K562 (cell line): ENCODE results near the gene COL8A2. TPM values are rescaled to one million over a fixed set of nuclear protein-coding genes. Genes with fewer than 3 reads are reported as not detected.
A peak's percentile ranks its signal among the peaks of the same experiment; 100 is the strongest.

Source experiments
- EP300 ChIP-seq: IDR thresholded peaks from 2 replicates; pipeline ENCODE4 v1.6.1; 2012; ENCODE audit warnings: low read length, improper control_type of control experiment
- EP400 ChIP-seq: fragments of 450-650 bp; IDR thresholded peaks from 2 replicates; pipeline ENCODE4 v1.6.1; 2017; ENCODE audit warnings: antibody characterized with exemption, mild to moderate bottlenecking, moderate library complexity
- NCOR1 ChIP-seq: fragments of 450-650 bp; IDR thresholded peaks from 2 replicates; pipeline ENCODE4 v1.6.1; 2016; ENCODE audit warnings: mild to moderate bottlenecking, moderate library complexity
- NONO ChIP-seq, 2 experiments: fragments of 200-400 bp in 1 of 2; fragments of 450-650 bp in 1 of 2; formaldehyde crosslinking in 1 of 2; IDR thresholded peaks; 2 replicates each; pipeline ENCODE4 v1.6.1; 2017; ENCODE audit warnings: low read depth in 2 of 2, mild to moderate bottlenecking in 2 of 2, moderate library complexity in 2 of 2, low read length in 1 of 2
- RBM25 ChIP-seq: fragments of 200-400 bp; formaldehyde crosslinking; IDR thresholded peaks from 2 replicates; pipeline ENCODE4 v1.6.1; 2018; ENCODE audit warnings: low read length, low read depth, moderate library complexity; ENCODE audit not compliant: severe bottlenecking
- SMAD1 ChIP-seq: fragments of 150-350 bp; IDR thresholded peaks from 2 replicates; pipeline ENCODE4 v1.6.1; 2014; ENCODE audit warnings: low read length, low read depth; ENCODE audit not compliant: partially characterized antibody
- ZFP36 ChIP-seq: fragments of 150-350 bp; IDR thresholded peaks from 2 replicates; pipeline ENCODE4 v1.6.1; 2018; ENCODE audit warnings: low read length, low read depth; ENCODE audit not compliant: partially characterized antibody
- ZNF146 ChIP-seq: IDR thresholded peaks from one replicate; pipeline ENCODE4 v1.6.1; 2018; ENCODE audit warnings: missing compliant biosample characterization; ENCODE audit not compliant: unreplicated experiment
- ZNF324 ChIP-seq: fragments of 250-450 bp; sonication (Bioruptor Pico); IDR thresholded peaks from 2 replicates; pipeline ENCODE4 v1.4.0; 2020; ENCODE audit warnings: mild to moderate bottlenecking
- ZNF347 ChIP-seq: fragments of 450-650 bp; formaldehyde crosslinking; IDR thresholded peaks from 2 replicates; pipeline ENCODE4 v1.4.0; 2020; ENCODE audit warnings: low read depth, mild to moderate bottlenecking, moderate library complexity
- ZNF507 ChIP-seq: conservative IDR thresholded peaks from 2 replicates; pipeline ENCODE4 v1.6.1; 2017; ENCODE audit warnings: missing genetic modification characterization, missing compliant biosample characterization
- ZNF699 ChIP-seq: fragments of 250-450 bp; sonication (Bioruptor Pico); IDR thresholded peaks from 2 replicates; pipeline ENCODE4 v1.8.0; 2021; ENCODE audit warnings: mild to moderate bottlenecking, moderate library complexity; ENCODE audit not compliant: insufficient replicate concordance
- polyA plus RNA-seq, 8 experiments: library from polyadenylated mRNA; depleted of rRNA in 4 of 8; stranded (reverse) in 5 of 8; unstranded in 3 of 8; fragments of >200 nt; fragmentation: Nextera tagmentation in 2 of 8; fragmentation: Illumina TruSeq in 1 of 8; extraction: Ambion mirVana in 2 of 8; extraction: Trizol in 1 of 8; gene quantifications; 2 replicates each; pipeline versions ENCODE4 v1.2.1 to v1.2.3, GENCODE V29; 2011 to 2014; ENCODE audit warnings: inconsistent platforms in 1 of 8, missing spikeins in 1 of 8
- total RNA-seq, 7 experiments: library from RNA; depleted of rRNA in 6 of 7; stranded (reverse); fragments of >200 nt in 6 of 7; fragmentation: Illumina TruSeq in 2 of 7; extraction: Trizol in 2 of 7; gene quantifications; 2 replicates each; pipeline versions ENCODE4 v1.2.1 to v1.2.3, GENCODE V29; 2011 to 2021; ENCODE audit warnings: low replicate concordance in 1 of 7
- TF ChIP-seq, protein P1 (sequence below): fragments of 250-450 bp; sonication (Bioruptor Pico); IDR thresholded peaks from 2 replicates; pipeline ENCODE4 v1.6.1; 2021; ENCODE audit warnings: mild to moderate bottlenecking
- TF ChIP-seq, protein P2 (sequence below): fragments of 150-350 bp; conservative IDR thresholded peaks from 2 replicates; pipeline ENCODE4 v1.6.1; 2014; ENCODE audit warnings: low read length
- TF ChIP-seq, protein P3 (sequence below): sonication (generic); formaldehyde crosslinking; IDR thresholded peaks from 2 replicates; pipeline ENCODE4 v1.9.0; 2022; ENCODE audit warnings: mild to moderate bottlenecking, missing genetic modification reagents
- TF ChIP-seq, protein P4 (sequence below): sonication (generic); formaldehyde crosslinking; IDR thresholded peaks from 2 replicates; pipeline ENCODE4 v1.9.0; 2022; ENCODE audit warnings: mild to moderate bottlenecking, missing genetic modification reagents

The COL8A2 gene
- total and polyA plus RNA-seq, 9 of the 15 experiments (the other 6 are each of a cell fraction or from before 2014, with no cell fraction given), result 0.03 to 0.14 (median 0.04) TPM; not detected in 5

DNA sequence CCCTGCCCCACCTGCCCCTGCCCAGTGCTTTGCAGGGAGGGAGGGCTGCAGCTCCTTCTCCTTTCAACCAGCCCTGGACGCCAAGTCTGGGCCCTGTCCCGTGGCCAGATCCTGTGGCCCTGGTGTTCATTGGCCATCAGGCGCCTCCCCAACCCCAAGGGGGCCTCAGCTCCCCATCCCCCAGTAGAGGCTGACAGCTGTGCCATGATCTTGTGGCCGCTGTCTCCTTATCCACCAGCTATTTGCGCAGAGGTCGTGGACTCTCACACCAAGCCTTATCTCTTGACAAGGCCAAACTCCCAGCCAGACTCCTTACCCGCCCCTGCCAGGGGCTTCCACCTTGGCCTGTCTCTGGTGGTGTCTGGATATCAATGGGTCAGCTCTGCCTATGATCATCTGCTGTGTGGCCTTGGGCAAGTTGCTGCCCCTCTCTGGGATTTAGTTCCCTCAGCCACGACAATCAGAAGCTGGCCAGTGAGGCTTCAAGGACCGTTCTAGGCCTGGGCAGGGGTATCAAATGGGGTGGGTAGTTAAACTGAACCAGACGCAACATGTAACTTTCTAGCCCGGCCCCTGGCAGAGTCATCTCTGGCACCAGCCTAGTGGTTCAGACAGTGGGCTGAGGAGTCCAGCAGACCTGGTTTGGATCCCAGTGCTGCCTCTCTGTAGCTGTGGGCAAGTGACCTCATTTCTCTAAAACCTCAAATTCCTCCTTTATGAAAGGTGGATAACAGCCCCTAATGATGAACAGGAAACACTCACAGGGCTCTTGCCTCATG lies 3.3 kb upstream of the COL8A2 start (continued):
- TF ChIP-seq ZNF699 (no peak), ZNF347 (CRISPR knock-in tag) (no peak), SMAD1 (no peak), ZFP36 (peak; percentile 67), NONO (IDR thresholded peaks at IDR 0.05; ENCODE audit: low read depth in 2 of 2, low read length in 1 of 2) (no peak), ZNF146 (CRISPR knock-in tag) (no peak), ZNF324 (CRISPR knock-in tag) (no peak), EP300 (peak; percentile 32; the same call in 1 of the 2 replicates), ZNF507 (tag) (no peak), NCOR1 (peak; percentile 58; the same call in 1 of the 2 replicates), EP400 (no peak), RBM25 (no peak)
- TF ChIP-seq, protein P1, sequence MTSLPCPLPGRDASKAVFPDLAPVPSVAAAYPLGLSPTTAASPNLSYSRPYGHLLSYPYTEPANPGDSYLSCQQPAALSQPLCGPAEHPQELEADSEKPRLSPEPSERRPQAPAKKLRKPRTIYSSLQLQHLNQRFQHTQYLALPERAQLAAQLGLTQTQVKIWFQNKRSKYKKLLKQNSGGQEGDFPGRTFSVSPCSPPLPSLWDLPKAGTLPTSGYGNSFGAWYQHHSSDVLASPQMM (CRISPR knock-in tag), result no peak
- TF ChIP-seq, protein P2, sequence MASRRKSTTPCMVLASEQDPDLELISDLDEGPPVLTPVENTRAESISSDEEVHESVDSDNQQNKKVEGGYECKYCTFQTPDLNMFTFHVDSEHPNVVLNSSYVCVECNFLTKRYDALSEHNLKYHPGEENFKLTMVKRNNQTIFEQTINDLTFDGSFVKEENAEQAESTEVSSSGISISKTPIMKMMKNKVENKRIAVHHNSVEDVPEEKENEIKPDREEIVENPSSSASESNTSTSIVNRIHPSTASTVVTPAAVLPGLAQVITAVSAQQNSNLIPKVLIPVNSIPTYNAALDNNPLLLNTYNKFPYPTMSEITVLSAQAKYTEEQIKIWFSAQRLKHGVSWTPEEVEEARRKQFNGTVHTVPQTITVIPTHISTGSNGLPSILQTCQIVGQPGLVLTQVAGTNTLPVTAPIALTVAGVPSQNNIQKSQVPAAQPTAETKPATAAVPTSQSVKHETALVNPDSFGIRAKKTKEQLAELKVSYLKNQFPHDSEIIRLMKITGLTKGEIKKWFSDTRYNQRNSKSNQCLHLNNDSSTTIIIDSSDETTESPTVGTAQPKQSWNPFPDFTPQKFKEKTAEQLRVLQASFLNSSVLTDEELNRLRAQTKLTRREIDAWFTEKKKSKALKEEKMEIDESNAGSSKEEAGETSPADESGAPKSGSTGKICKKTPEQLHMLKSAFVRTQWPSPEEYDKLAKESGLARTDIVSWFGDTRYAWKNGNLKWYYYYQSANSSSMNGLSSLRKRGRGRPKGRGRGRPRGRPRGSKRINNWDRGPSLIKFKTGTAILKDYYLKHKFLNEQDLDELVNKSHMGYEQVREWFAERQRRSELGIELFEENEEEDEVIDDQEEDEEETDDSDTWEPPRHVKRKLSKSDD, result no peak
- TF ChIP-seq, protein P3, sequence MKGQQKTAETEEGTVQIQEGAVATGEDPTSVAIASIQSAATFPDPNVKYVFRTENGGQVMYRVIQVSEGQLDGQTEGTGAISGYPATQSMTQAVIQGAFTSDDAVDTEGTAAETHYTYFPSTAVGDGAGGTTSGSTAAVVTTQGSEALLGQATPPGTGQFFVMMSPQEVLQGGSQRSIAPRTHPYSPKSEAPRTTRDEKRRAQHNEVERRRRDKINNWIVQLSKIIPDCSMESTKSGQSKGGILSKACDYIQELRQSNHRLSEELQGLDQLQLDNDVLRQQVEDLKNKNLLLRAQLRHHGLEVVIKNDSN (CRISPR knock-in tag), result no peak
- TF ChIP-seq, protein P4, sequence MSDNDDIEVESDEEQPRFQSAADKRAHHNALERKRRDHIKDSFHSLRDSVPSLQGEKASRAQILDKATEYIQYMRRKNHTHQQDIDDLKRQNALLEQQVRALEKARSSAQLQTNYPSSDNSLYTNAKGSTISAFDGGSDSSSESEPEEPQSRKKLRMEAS (CRISPR knock-in tag), result 0 out of 2 replicates have a peak, but pooled peaks have one; percentile 30
